Endometrial microvascular endothelial cells (primary cell): Measurements from ENCODE around the gene CDK14. TPM values are rescaled to one million over a fixed set of nuclear protein-coding genes. Genes with fewer than 3 reads are reported as not detected.

Experiments
- in situ Hi-C: cut with HindIII; loops from 2 replicates; pipeline ENCODE4 v1.10.0; 2017; ENCODE audit warnings: low sequenced_read_pairs, low pct_unique_long_range_greater_than_20kb; ENCODE audit errors: inconsistent ontology term
- total RNA-seq: library from RNA; depleted of rRNA; stranded (reverse); fragments of >200 nt; gene quantifications from one replicate; pipeline ENCODE4 v1.2.3, GENCODE V29; 2015; ENCODE audit errors: inconsistent ontology term

Gene CDK14
- total RNA-seq, 1 donor from 2014 or later = 7.2 TPM

GRCh38 chr7:90843472-90843871 is 247.4 kb downstream of the CDK14 start:
- in situ Hi-C loops = no loop called here

DNA sequence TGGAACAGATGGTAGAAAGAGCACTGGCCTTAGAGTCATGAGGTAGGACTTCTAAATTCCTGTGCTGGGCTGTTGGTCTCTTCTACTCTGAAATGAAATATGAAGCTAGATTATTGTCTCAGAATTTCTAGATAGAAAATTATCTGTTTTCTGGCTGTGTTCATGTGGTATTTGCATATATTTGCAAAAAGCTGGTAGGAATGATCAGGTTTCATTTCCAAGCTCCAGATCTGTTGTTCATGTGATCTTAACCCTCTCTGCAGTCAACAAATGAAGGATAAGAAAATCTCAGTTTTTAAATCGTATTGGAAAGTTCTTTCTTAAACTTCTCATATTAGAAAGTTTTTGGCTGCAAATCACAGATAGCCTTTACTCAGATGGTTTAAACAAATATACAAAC is 248.3 kb downstream of the CDK14 start:
- in situ Hi-C loops = no loop called here

GRCh38 chr7:90846192-90846591 is 250.1 kb downstream of the CDK14 start:
- in situ Hi-C loops = no loop called here

- in situ Hi-C loops = no loop called here
These were observed 253.9 kb downstream of the CDK14 start for GRCh38 chr7:90850066-90850465.

DNA sequence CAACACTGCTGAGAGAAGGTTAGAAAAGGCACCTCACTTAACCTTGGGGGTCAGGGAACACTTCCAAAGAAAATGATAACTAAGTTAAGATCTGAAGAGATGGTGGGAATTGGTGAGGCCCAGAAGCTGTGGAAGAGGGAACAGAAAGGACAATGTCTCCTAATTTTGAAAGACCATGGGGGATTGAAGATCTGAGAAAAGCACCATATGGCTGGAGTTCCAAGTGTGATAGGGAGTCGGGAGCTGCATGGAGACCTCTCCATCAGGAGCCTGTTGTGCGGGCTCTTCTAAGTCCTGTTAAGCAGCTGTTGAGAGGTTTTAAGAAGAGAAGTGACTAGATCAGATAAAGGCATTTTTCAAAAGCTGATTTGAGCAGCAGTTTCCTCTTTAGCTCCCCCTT is 254.3 kb downstream of the CDK14 start:
- in situ Hi-C loops = no loop called here

DNA sequence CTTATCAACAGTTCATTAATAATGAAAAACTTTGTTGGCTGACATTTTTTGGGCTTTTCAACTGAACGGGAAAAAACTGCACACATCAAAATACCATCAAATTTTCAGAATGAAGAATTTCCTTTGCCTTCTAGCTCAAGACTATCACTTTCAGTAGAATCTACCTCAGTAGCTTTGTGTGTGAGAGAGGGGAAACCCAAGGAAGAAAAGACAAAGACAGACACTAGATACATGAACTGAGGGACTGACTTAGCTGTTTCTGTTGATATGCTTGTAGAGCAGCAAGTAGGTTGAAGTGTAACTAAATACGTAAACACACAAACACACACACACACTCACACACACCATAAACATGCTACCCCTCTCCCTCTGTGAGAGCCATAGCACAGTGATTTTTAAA is 257.1 kb downstream of the CDK14 start:
- in situ Hi-C loops = no loop called here

GRCh38 chr7:90856351-90857070 is 260.4 kb downstream of the CDK14 start:
- in situ Hi-C loops = no loop called here

DNA sequence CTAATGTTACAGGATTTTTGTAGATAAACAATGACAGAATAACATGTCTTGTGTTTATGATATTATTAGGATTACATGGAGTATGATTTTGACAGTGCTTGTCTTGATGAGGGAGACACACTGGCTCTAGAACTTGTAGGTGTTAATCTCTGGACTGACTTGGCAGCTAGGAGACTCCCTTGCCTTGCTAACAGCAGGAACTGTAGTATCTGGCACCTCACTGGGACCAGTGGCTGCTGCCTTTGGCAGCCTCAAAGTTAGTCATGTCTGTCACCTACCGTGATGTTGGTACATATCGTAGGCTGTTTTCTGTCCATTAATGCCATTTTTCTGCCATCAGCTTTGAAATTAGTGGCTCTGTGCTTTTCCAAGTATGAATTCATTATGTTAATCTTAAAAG is 261.5 kb downstream of the CDK14 start:
- in situ Hi-C loops = no loop called here

DNA sequence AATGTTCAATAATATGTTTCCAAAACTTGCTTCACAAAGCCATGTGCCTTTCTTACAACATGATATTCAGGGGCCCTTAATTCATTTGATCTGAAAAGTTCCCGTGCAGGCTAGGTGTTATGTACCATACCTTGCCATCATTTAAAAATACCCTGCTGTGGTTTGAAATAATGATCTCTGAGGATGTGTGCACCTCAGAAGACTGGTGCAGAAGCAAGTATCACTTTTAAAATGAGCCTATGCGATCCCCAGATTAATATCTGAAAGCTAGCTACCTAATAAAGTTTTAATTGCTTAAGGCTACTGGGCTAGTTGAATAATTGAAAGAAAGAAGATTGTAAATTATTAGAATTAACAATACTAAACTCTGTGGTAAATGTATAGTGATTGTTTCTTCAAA is 262.4 kb downstream of the CDK14 start:
- in situ Hi-C loops = no loop called here

DNA sequence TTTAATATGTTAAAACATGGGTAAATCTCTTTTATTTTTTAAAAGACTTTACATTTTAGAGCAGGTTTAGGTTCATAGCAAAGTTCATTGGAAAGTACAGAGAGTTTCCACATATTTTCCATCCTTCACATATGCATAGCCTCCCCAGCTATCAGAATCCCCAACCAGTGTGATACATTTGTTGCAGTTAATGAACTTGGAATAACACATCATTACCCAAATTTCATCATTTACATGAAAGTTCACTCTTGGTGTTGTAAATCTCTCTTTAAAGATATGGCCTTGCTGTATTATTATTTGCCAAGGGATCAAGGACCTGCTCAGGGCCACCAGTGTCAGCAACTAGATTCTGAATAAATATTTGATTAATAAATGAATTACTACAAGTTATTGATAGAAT is 263.4 kb downstream of the CDK14 start:
- in situ Hi-C loops = no loop called here

DNA sequence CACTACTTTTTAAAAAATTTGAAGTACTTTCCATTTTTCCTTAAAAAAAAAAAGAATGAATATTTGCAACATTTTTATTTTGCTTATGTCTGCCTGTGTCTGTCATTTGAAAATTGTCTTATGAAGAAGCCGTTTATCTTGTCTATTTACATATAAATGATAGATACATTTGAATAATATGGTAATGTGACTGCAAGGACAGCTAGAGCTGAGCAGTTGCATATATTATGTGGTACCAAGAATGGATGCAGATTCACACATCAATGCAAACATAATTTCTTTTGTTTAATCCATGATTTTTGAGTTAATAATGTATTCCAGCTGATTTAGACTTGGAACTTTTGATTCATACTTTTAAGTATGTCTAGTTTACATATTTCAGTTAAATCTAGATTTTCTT is 268.0 kb downstream of the CDK14 start:
- in situ Hi-C loops = no loop called here

DNA sequence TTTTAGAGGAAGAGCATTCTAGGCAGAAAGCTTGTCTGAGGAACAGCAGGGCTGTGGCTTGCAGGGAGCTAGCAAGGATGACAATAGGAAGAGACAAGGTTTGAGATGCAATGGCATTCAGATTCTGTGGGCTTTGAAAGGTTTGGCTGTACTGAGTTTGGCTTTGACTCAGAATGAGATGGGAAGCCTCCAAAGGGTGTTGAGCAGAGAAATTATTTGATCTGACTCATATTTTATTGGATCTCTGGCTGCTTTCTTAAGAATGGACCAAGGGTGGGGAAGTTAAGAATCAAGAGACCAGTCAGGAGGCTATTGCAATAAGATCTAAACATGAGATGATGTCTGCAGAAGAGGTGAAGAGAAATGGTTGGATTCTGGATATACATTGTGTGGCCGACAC is 273.2 kb downstream of the CDK14 start:
- in situ Hi-C loops = no loop called here

DNA sequence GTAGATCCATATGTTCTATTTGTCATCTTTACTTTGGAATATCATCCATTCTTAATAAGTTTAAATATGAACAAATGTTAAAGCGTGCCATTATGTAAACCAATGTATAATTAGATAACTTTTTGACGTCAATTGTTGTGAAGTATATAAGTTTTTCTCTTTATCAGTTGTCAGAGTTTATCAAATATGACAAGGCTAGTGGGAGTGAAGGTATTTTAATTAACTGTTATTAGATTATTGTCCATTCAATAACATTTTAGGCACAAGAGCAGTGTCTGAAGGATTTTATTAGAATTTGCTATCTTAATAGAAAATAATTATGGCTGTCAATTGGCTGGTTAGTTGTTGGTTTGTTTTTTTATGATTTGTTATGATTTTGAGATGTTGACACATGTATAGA is 280.6 kb downstream of the CDK14 start:
- in situ Hi-C loops = no loop called here

GRCh38 chr7:90877201-90877600 is 281.1 kb downstream of the CDK14 start:
- in situ Hi-C loops = no loop called here

DNA sequence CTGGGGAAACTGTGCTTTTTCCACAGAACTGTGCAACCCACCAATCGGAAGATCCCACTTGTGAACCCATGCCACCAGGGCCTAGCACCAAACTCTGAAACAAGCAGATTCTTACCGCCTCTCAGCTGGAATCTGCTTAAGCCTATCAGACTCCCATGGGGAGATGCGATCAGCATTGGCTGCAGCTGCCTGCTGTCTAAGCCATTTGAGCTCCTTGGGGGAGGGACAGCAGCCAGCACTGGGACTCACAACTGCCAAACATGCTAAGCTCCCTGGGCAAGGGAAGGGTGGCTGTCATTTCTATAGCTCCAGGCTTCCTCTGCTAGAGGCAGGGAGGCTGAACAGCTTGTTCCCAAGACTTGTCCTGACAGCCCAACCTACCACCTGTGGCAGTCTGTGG is 283.8 kb downstream of the CDK14 start:
- in situ Hi-C loops = no loop called here

- in situ Hi-C loops = no loop called here
These were observed 290.3 kb downstream of the CDK14 start for GRCh38 chr7:90886416-90886815.

DNA sequence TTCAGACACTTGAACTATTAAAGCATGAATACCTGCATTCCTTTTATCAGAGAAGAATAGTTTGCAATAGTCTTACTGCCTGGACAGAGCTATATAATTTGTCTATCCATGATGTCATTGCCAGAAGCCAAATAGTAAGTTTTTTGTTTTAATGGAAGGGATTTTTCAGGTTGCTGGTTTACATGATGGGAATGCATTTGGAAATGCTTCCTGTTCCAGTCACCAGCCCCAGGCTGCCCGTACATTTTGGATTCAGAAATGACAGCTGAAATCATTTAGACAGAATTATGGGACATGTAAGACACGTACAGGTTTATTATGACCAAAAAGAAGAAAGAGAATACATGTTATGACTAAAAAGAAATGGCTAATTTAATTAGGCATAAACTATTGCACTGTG is 293.1 kb downstream of the CDK14 start:
- in situ Hi-C loops = no loop called here

- in situ Hi-C loops = no loop called here
These were observed 293.5 kb downstream of the CDK14 start for GRCh38 chr7:90889644-90890043.

- in situ Hi-C loops = no loop called here
These were observed 295.4 kb downstream of the CDK14 start for GRCh38 chr7:90891529-90891928.

GRCh38 chr7:90892213-90892612 is 296.1 kb downstream of the CDK14 start:
- in situ Hi-C loops = no loop called here

- in situ Hi-C loops = no loop called here
These were observed 298.0 kb downstream of the CDK14 start for GRCh38 chr7:90894122-90894521.
